Inflammatory macrophage (primary cell): ENCODE data around the gene BEAN1.

Source experiments
- DNase-seq, 2 donors: peaks; one replicate each; pipeline ENCODE4 v3.0.0-alpha.2; 2020 to 2022

The BEAN1 gene

GRCh38 chr16:66419527-66419926 is 7.6 kb upstream of the BEAN1 start:
- DNase-seq = no peak

- no peak for DNase-seq
These were observed 6.7 kb upstream of the BEAN1 start for GRCh38 chr16:66420396-66420795.

- no peak for DNase-seq
These were observed 5.2 kb upstream of the BEAN1 start for GRCh38 chr16:66421891-66422290.

- peak in 1 of 2 donors; percentile 38 for DNase-seq
These were observed 4.7 kb upstream of the BEAN1 start for GRCh38 chr16:66422366-66422765.

- no peak for DNase-seq
These were observed 3.9 kb upstream of the BEAN1 start for GRCh38 chr16:66423177-66423576.

- no peak for DNase-seq
These were observed 1.4 kb upstream of the BEAN1 start for GRCh38 chr16:66425651-66426050.

GRCh38 chr16:66426112-66427035 is 721 bp upstream of the BEAN1 start:
- no peak for DNase-seq

- DNase-seq = peak; percentile 24 to 42
These were observed 981 bp downstream of the BEAN1 start for GRCh38 chr16:66427871-66428681.

GRCh38 chr16:66428682-66429251 is 1.7 kb downstream of the BEAN1 start:
- DNase-seq = no peak

GRCh38 chr16:66429290-66429962 is 2.3 kb downstream of the BEAN1 start:
- DNase-seq = no peak

- no peak for DNase-seq
These were observed 3.1 kb downstream of the BEAN1 start for GRCh38 chr16:66430214-66430613.

GRCh38 chr16:66431760-66432159 is 4.7 kb downstream of the BEAN1 start:
- DNase-seq = no peak

- DNase-seq = no peak
These were observed 5.3 kb downstream of the BEAN1 start for GRCh38 chr16:66432429-66432828.

GRCh38 chr16:66434619-66435430 is 7.7 kb downstream of the BEAN1 start:
- peak; percentile 23 to 37 for DNase-seq

- DNase-seq = no peak
These were observed 8.8 kb downstream of the BEAN1 start for GRCh38 chr16:66435896-66436295.

GRCh38 chr16:66437391-66437945 is 10.4 kb downstream of the BEAN1 start:
- DNase-seq = no peak

GRCh38 chr16:66438536-66438935 is 11.4 kb downstream of the BEAN1 start:
- DNase-seq = no peak

- no peak for DNase-seq
These were observed 12.1 kb downstream of the BEAN1 start for GRCh38 chr16:66439051-66439730.

- DNase-seq = no peak
These were observed 13.2 kb downstream of the BEAN1 start for GRCh38 chr16:66440271-66440802.

GRCh38 chr16:66440970-66441369 is 13.9 kb downstream of the BEAN1 start:
- DNase-seq = no peak
